CD4-positive, alpha-beta T cell treated with Interleukin-15 for 4 hours (primary cell): ENCODE data around the gene MAPKAPK5.

ENCODE experiments used
- DNase-seq: peaks from one replicate; pipeline ENCODE4 v3.0.0-alpha.2; 2020; ENCODE audit warnings: low spot score

The MAPKAPK5 gene

DNA sequence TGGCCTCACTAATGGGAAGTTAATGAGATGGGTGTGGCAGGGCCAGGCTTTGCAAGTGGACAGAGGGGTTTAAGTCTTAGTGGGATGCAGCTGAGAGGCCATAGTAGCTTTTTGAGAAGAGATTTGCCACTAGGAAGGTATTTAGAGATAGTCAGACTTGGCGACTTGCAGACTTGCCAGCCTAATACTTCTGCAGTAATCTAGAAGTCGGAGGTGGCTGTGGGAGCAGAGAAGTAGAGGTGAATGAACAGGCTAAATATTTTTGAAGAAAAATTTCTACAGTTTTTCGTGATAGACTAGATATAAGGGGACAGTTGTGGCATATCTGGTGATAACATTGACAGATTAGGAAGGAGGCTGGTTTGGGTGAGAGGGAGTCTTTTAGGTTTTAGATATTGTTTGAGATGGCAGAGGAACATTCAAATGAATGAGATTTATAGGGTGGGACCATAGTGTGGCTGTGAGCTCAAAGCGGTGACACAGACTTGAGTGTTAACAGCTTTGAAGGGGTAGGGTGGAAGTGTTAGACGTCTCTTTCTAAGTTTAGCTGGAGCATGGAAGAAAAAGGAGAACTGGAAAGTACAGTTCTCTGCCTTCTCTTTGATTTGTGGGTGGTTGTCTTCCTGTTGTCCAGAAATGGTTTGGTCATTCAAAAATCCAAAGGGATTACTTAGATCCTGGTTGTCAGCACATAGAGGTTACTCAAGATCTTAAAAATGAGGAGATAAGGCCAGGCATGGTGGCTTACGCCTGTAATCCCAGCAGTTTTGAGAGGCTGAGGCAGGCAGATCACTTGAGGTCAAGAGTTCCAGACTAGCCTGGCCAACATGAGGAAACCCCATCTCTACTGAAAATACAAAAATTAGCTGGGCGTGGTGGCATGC lies 44.9 kb downstream of the MAPKAPK5 start:
- no peak for DNase-seq

DNA sequence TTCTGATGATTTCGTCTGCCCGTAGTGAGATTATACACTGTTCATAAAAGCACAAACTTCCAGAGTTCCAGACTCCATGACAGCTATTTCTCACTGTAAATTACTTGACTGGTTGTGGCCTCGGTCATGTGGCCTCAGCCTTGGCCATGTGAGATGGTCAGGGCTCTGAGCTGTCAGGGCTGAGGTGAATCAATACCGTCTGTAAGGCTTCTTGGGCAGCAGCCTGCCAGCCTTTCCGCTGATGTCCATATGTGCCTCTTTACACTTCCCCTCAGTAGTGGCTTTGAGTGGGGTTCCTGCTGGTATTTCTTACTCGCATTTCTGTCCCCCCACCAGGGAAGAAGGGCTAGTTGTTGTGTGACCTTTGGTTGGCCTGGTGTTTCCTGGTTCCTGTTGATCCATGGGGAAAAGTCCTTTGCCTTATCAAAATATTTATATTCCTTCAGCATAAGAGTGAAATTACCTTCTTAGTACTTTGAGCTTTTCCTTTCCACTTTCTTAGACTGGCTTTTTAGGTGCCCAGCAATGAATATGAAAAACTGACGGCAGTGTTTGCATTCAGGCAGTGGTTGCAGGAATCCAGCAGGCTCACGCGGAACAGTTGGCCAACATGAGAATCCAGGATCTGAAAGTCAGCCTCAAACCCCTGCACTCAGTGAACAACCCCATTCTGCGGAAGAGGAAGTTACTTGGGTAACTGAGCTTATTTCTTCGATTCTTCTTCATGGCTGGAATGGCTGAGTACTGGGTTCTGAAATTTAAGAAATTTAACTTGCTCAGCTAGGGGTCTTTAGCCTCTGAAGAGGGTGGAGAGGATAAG lies 46.1 kb downstream of the MAPKAPK5 start:
- no peak for DNase-seq

DNA sequence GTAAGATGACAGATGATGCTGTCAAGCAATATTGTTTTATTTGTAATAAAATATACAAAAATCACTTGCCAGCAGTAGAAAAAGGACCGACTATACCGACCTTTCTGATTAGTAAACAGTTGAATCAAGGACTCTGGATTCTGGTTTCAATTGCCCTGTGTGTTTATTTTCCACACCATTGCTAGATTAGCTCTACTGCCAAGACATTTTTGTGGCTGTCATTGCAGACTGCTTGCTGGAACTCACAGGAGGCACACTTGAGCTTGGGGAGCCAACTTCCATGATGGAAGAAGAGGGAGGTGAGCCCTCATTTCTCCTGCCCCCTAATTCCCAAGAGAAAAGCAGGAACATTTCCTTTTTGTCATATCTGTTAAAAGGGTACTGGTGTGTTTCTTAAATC lies 51.3 kb downstream of the MAPKAPK5 start:
- no peak for DNase-seq

DNA sequence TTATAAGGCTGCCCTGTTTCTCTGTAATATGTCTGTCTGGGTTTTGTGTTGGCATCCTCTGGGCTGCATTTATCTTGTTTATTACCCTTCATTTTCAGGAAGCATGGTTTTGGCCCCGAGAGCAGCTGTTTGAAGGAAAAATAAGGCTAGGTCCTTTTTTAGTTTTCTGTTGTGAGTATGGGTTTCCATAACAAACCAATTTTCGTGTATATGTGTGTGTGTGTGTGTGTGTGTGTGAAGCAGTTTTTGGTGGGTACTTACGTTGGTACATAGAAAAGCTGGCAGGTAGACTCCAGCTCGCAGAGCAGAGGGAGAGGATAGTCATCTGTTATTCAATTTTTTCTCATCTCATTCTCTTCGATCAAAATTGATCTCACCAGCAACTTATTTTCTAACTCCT lies 52.5 kb downstream of the MAPKAPK5 start:
- no peak for DNase-seq

GRCh38 chr12:111901182-111901581 lies 59.2 kb downstream of the MAPKAPK5 start:
- no peak for DNase-seq

DNA sequence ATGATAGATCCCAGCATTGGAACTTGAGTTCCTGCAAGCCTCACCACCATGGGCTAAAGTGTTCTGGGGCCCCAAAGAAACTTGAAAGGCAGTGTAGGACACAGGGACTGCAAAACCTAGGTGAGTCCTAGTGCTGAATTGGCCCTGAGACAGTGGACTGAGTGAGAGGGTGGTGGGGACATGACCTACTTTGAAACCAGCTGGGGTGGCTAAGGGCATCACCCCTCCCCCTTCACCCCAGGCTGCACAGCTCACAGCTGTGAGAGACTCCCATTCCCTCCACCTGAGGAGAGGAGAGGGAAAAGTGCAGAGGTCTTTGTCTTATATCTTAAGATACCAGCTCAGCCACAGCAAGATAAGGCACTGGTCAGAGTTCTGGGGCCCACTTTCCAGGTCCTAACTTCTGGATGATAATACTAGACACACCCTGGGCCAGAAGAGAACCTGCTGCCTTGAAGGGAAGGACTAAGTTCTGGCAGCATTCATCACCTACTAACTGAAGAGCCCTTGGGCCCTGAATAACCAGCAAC lies 62.5 kb downstream of the MAPKAPK5 start:
- no peak for DNase-seq

GRCh38 chr12:111905502-111905901 lies 63.5 kb downstream of the MAPKAPK5 start:
- DNase-seq = no peak

DNA sequence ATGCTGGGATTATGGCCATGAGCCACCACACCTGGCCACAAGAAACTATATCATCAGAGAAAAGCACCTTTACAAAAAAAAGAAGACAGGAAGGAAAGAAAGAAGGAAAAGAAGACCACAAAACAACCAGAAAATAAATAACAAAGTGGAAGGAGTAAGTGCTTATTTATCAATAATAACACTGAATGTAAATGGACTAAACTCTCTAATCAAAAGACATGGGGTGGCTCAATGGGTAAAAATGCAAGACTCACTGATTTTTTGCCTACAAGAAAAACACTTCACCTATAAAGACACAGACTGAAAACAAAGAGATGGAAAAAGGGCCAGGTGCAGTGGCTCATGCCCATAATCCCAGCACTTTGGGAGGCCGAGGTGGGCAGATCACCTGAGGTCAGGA lies 65.7 kb downstream of the MAPKAPK5 start:
- DNase-seq = no peak

- no peak for DNase-seq
Observed at GRCh38 chr12:111925171-111925570, 83.1 kb downstream of the MAPKAPK5 start.

GRCh38 chr12:111926631-111927030 lies 84.6 kb downstream of the MAPKAPK5 start:
- no peak for DNase-seq

- DNase-seq = no peak
Observed at GRCh38 chr12:111927346-111927745, 85.3 kb downstream of the MAPKAPK5 start.

DNA sequence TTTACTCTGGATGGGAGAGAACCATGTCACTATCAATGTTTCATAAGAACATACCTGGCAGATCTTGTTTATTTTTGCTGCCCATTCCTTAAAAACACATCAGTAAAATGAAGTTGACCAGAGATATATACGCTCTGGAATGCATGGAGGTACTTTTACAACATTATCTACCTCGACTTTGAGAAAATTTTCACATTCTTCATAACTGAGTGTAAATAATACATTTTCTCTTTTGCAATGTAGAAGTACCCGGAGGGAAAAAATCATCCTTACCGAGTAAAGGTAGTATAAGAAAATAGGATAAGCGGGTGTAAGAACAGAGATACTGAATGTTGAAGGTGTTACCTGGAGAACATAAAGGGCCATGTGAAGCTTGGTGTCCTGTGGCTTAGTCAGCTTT lies 90.2 kb downstream of the MAPKAPK5 start:
- DNase-seq = no peak

DNA sequence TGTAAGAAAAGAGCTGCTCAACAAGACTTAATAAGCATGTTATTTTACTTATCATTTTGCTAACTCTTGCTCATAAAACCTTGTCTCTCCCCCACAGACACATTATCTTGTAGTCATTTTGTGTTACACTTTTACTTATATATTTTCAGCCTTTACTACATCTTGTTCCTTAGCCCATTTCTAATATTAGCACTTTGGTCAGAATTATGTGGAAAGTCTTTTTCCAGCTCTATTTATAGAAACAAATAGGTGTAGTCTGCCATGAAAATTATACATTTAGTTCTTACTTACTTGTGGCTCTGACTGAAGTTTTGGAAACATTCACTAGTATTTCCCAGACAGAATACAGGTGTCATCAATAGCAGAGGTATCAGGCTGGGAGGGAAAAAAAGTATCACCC lies 94.8 kb downstream of the MAPKAPK5 start:
- no peak for DNase-seq

DNA sequence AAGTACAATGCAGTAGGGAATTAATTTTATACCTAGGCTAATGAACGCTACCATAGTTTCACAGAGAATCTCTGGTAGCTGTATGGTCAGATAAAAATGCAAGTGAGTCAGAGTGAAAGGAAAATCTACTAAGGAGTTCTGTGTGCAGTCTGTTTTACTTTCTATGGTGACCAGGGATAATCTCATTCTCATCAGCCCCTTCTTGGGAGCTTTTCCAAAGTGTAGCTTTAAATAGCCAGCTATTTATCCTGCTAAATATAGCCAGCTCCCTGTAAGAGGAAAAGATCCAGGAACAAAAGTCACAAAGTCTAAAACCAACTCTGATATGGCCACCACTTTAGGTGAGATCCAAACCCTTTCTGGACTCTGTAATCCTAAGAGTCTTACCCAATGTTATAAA lies 95.4 kb downstream of the MAPKAPK5 start:
- no peak for DNase-seq

DNA sequence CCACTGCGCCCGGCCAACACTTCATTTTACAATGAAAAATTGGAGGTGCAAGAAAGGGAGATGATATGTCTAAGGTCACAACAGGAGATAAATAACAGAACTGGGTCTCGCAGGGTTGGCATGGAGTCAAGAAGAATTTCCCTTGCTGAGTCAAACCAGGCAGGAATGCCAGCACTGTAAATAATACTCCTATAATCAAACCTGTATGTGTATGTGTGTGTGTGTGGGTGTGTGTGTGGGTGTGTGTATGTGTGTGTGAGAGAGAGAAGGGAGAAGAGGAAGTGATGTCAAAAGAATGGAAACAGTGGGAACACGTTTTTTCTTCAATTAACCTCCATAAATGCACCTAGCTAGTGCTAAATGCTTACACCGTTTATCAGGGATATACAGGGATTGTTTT lies 100.5 kb downstream of the MAPKAPK5 start:
- DNase-seq = no peak

DNA sequence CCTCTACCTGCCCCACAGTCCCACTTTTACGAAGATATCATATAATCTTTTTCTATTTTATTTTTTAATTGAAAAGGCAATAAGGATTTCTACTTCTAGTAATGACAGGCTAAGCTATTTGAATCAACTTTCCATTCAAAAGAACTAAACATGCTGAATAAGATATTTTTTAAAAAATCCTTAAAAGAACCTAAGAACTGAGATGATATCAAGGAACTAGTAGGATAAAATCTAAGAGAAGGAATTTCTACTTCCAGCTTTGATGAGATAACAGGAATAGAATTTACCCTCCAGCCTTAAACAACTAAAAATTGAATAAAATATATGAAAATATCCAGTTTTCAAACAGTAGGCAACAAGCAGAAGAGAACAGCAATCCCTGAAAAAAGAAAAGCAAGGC lies 101.9 kb downstream of the MAPKAPK5 start:
- no peak for DNase-seq

GRCh38 chr12:111950961-111951676 lies 109.1 kb downstream of the MAPKAPK5 start:
- DNase-seq = peak; percentile 22
